HG03460 (cell line): Measurements from ENCODE around the gene CALHM4.

ENCODE experiments used
- ATAC-seq: cut with Tn5 transposase; IDR thresholded peaks from one replicate; pipeline ENCODE4 v1.9.1; 2021; ENCODE audit not compliant: unreplicated experiment

CALHM4 gene, protein sequence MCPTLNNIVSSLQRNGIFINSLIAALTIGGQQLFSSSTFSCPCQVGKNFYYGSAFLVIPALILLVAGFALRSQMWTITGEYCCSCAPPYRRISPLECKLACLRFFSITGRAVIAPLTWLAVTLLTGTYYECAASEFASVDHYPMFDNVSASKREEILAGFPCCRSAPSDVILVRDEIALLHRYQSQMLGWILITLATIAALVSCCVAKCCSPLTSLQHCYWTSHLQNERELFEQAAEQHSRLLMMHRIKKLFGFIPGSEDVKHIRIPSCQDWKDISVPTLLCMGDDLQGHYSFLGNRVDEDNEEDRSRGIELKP

DNA sequence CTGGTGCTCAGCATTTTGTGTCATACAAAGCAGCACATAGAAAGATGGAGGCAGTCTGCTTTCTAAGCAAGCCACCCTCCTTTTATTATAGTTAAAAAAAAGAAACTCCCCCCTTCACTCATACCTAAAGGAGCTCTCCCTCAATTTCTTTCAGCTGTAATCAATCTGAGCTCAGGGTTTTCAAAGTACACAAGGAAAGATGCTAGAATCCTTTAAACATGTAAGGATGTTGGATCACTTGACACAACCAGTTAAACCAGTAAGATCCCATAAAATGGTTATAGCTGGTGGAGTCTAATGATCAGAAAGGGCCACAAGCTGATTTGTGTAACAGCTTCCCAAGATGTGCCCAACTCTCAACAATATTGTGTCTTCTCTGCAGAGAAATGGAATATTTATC, at the start of gene CALHM4:
Gene CALHM4 (plus strand): TSS at position 301 of the 400 bp plus-strand sequence. CDS start 43 bp downstream, at position 344.
- ATAC-seq, result no peak

DNA sequence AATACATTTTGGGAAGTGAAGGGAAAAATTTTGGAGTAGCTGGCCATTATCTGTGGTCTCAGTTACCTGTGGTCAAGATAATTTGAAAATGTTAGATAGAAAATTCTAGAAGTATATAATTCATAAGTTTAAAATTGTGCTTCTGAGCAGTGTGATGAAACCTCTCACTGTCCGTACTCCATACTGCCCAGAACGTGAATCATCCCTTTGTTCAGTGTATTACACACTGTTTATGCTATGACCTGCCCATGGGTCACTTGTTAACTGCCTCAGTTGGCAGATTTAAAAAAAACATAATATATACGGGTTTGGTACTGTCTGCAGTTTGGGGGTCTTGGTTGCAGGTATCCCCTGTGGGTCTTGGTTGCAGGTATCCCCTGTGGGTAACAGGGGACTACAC, 46.2 kb upstream of the CALHM4 start:
- ATAC-seq, result no peak

DNA sequence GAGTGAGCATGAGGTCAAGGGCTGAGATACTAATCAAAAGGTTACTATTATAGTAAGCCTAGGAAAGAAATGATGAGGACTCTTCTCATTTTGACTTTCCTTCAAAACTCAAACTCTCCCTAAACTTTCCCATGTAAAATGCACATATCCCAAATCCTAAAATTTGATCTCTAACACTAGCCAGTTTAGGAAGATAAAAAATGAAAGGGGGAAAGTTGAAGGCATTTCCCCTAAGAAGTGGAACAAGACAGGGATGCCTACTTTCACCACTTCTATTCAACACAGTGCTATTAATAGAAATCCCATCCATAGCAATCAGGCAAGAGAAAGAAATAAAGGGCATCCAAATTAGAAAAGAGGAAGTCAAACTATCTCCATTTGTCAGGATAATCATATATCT, 45.0 kb upstream of the CALHM4 start:
- no peak for ATAC-seq

DNA sequence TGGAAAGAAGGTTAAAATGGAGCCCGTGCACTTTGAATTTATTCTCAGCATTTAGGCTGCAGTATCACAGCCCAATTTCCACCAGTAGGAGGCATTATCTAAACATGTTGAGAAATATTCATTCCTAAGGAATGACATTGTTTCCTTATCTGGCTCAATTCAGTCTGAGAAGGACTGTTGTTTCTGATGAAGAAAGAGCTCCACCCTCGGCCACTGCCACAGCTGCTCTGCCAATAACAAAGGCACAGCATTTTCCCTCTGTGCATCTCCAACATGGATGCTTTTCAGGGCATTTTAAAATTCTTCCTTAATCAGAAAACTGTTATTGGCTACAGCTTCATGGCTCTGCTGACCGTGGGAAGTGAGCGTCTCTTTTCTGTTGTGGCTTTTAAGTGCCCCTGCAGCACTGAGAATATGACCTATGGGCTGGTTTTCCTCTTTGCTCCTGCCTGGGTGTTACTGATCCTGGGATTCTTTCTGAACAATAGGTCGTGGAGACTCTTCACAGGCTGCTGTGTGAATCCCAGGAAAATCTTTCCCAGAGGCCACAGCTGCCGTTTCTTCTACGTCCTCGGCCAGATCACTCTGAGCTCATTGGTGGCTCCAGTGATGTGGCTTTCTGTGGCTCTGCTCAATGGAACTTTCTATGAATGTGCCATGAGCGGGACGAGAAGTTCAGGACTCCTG, 42.0 kb upstream of the CALHM4 start, which contains the start of gene CALHM5:
Gene CALHM5 (plus strand): TSS at position 216 of the 687 bp plus-strand sequence. CDS start 58 bp downstream, at position 274.
- no peak for ATAC-seq

DNA sequence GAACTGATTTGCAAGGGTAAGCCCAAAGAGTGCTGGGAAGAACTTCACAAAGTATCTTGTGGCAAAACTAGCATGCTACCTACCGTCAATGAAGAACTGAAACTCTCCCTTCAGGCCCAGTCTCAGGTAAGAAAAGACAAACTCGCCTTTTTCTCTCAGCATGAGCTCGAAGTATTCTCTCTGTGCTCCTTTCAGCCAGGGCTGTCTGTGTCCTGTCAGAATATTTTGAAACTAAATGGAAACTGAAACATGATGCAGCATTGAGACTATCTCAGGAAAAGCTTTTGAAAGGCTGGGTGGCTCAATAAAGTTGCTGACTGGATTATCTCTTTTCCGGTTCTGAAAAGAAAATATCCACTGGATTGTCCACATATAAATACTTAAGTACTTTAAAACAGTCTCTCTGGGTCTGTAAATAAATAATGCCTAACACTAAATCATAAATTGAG, 41.4 kb upstream of the CALHM4 start:
- ATAC-seq, result no peak

DNA sequence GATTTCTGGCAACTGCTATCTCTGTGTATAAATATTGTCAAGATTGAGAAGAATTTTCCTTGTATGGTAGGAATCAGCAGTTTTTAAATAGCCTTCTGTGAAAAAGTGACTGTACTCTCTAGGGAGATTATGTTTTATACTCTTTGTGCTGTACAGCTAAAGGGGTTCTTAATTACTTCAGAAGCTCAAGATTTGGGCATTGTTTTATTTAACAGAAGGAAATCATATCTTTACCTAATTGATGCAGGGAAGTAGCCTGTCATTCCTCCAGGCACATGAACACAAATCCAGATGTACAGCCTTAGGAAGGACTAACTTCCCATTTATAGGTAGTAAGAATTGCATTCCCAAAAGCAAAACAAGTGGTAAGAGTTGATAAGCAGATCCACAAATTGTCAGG, 40.8 kb upstream of the CALHM4 start:
- ATAC-seq, result no peak

DNA sequence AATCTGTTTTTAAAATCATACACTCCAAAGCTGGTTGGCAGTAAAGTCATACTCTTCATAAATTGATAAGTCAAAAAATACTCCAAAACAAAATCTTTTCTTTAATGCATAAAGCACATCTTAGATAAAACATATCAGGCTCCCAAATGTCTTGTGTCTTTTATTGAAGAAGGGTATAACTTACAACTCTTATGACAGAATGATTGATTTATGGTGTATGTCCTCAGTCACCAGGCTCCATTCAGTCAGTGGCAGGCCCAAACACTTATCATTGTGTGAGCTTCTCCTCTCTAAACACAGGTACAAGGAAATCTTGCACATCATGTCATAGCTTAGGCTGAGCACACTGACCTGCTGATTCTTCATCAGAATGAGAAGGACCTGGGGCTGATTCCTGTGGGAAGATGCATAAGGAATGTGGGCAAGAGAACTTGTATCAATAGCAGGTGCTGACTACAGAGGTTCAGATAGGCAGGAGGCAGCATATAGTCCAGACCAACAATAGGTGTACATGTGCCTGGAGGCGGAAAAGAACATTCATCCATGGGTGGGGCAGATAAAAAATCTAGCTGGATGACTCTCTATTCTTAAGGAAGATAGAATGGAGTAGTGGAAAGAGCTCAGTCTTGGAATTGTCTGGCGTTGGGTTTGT, 40.2 kb upstream of the CALHM4 start:
- no peak for ATAC-seq

DNA sequence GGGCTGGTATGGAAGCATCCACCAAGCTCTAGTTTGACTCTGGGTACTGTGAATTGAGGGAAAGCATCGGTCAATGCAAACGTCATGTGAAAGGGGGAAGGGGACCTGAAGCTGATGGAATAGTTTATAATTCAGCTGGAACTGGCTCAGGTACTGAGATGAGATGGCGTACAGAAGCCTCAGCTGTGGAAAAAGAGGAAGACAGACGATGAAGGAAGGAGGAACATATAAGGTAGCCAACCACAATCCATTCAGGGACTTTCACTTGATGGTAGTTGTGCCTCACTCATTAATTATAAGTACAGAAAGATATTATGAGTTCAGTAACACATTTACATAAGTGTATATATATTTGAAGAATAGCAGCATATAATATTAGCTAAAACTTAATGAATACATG, 39.4 kb upstream of the CALHM4 start:
- no peak for ATAC-seq

DNA sequence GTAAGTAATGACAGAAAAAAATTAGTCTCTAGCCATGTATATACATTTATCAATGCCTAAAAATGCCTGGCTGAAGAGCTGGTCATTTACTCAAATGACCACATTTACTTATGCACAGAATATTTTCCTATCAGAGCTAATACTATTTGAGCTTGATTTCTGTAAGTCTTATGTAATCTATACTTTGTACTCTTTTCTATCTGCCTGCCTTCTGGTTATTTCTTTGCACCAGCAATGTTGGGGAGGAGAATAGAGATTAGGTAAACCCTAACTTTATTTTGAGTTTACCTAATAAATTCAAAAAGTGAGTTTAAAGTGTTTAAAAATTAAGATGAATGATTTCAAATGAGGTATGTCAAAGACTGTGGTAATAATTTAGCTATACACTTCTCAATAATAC, 38.4 kb upstream of the CALHM4 start:
- ATAC-seq, result no peak

DNA sequence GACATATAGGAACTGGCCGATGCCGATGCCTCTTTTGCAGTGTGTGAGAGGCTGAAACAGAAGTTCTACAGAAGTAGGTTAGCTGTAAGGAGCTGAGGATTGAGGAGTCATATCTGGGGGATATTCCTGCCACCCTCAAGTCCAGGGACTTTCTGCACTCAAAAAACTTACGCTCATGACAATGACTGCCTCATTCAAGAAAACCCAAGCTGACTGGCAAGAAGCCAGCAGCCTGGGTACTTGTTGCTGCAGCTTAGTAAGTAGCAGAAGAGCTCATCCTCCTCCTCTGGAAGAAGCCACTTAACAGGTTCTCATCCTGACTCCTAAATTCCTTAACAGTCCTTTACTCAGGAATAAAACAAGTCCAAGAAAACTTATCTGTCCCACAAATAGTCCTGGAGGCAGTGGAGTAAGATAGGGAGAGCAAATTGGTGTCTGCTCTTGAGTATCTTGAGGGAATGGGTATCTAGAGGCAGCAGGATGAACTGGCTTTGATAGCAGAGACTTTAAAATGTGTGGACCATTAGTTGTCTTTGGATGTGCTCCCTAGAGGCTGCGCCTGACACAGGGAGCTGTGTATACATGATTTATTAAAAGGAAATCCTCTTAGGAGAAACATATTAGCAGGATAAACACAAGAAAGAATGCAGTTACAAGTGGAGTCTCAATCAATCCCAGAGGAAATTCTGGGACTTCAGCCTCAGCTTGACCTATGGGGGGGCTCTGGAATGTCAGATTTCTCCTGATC, 34.8 kb upstream of the CALHM4 start:
- no peak for ATAC-seq

DNA sequence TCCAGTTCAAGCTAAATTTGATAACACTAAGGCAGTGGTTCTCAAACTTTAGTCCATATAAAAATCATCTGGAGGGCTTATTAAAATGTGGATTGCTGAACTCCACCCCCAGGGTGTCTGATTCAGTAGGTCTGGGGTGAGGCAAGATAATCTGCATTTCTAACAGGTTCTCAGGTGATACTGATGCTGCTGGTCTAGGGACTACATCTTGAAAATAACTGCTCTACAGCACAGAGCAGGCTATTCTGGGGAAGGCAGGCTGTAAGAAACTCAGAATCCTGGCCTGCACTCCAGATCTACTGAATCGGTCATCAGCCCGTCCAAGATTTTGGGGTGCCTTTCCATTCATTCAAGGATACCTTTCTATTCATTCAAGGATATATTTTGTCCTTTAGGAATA, 30.7 kb upstream of the CALHM4 start:
- ATAC-seq, result no peak

DNA sequence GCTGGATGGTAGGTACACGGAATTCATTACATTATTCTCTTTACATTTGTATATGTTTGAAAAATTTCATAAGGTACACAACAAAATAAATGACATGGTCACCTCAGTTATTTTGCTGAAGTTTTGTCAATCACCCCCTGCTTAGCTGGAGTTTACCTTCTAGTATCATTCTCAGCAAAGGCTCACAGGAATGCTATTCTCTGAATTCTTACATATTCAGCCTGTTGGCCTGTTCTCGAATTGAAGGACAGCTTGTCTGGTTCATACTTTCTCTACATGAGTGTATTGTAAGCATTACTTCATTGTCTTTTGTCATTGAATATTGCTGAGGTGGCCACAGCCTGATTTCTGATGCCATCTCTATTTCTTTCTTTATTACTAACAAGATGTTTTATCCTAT, 29.3 kb upstream of the CALHM4 start:
- ATAC-seq, result no peak

DNA sequence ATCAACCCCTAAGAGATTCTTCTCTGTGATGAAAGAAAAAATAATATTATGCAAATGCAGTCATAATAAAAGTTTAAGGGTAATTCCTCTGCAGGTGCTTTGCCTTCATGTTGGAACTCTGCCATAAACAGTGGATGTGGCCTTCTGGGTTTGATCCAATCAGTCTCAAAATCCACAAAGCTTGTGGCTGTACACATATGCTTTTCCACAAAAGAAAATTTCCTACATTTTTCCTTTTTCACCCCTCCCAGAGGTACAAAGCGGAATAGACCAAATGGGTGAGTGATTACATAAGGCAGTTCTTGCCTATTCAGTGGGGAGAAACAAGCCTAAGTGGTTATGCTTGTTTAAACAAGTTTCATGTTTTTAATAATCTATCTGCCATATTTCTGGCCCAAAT, 25.4 kb upstream of the CALHM4 start:
- ATAC-seq, result no peak

DNA sequence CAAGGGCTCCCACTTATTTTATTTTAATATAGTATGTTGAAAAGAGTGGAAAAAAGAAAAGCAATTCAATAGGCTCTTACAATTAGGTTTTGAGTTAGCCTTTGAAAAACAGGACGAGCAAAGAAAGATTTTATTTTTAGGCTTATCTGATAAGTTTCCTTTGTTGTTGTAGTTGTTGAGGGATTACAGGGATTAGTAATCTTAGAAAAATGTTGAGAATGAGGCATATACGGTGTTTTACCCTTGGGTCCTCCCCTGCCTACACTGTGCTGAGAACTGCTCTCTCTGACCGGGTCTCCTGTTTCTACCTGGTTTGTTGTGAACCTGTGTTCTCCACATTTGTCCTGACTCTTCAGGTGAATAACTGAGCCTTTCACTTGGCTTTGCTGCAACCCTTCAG, 24.8 kb upstream of the CALHM4 start:
- ATAC-seq, result no peak

DNA sequence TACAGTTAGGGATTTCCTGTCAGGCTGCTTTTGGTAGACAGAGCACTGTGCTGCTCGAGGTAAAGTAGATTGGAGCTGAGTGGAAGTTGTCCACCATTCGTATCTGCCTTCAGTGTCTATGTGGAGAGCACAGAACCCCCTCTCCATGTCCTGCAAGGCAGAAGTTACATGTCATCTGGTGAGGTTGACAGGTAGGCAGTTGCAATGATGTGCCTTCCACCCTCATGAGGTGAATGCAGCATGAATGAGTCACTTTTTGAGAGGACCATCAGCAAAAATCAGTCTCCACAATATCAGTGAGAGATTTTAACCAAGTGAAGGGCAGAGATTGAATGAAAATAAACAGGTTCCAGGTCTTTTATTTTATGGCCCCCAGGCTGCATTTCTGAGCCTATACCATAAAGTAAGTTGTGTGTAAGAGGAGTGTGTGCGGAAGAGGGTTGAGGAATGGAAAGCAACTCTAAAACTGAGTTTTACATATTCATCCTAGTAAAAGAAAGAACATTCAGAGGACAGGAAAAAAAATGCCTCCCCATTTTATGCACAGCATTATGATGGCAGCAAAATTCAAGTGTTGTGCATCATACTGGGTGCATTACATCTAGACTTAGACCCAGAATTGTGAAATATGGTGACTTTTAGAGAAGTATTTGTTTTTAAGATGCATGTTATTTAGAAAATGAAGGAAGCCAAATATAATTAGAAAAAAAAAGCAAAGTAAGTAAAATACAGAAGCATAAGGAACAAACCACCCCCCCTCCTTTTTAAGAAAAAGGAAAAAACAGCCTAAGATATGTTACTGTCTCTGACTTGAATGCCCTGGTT, 23.9 kb upstream of the CALHM4 start:
- no peak for ATAC-seq

DNA sequence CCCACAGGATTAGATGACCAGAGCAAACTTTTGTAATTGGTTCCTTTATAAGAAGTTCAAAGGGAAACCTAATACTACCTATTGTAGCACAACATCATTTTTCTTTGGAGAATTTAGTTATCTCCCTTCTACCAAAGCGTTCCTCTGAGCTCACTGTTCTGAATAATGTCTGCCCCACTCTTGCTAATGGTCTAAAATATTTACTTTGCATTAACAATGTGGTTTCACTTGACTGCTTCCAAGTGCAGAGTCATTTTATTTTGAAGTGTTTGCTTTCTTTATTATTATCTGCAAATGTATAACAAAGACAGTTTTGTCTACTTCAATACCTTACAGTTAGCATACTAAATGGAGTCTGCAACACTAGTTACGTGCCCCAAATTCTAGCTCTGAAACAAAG, 23.1 kb upstream of the CALHM4 start:
- ATAC-seq, result no peak

DNA sequence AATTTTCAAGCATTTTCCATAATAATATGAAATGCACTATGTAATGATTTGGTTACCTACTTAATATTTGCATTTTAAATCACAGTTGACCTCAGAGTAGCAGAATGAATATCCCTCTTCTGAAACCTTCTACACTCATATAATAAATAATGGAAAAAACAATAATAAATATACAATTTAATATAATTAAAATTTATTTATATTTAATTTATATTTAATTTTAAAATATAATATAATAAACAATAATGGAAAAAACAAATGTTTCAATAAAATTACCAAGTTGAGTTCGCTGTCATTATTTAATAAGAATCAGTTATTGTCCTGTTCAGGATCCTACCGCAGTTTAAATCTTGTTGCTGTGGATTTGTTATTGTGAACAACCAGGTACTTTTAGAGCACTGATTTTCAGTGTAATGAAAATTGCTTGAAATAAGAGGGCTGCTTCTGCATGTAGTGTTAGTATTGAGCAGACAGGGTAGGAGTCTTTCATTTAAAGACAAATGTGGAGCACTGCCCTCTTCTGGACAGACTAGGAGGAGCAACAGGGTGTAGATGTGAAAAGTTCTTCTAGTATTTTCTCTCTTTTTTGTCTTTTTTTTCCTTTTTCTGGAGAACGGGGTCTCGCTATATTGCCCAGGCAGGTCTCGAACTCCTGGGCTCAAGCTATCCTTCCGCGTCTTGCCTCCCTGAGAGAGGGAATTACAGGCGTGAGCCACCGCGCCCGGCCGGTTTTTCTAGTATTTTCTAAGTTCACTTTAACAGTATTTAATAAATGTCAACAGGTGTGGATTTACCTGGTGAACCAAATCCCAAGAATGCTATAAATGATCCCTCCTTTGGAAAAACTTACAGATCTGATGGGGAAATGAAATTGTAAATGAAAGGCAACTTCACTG, 21.6 kb upstream of the CALHM4 start:
- ATAC-seq, result peak; percentile 73

DNA sequence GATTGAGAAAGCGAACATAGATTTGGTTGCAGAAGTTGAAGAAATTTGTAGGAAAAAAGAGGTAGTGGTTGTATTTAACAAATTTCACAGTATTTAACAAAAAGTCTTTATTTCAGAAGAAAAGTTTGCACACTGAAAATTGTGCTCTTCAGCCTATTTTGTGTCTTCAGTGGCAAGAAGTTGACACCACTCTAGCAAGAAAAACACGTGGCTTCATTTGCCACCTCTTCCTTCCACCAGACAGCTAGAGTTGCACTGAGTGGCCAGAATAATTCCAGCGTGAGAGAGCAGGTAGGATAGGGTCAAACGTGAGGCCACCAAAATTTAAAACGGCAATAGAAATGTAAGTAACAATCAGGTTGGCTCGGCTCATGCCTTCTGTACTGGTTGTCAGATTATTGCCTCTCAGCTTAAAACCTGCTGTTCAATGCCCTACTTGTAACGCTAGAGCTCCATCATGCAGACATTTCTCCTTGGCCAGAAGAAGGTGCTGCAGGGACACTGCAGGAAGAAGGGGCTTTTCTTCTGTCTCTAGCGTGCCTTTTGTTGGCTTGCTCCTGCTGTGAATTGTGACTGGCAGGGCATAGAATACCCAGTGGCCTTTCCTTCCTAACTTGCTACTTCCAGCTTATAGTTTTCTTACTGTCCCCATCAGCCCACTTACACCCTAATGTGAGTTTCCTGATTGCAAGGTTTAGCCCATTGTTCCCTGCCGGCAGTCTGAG, 20.2 kb upstream of the CALHM4 start:
- no peak for ATAC-seq

DNA sequence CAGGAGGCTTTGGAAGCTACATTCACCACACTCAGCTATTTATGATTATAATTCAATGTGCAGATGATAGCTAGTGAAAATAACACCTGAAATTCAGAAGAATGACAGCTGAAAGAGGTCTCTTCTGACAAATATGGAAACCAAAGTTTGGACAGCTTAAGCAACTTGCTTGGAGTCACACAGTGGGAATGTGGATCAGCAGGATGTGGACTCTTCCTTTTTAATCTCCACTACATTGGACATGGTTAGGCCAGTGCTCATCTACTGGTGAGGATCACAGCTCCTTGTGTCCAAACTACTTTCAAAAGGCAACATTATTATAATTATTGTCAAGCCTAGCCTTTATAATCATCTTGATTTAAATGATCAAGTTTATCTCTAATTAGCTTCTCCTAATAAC, 18.4 kb upstream of the CALHM4 start:
- no peak for ATAC-seq
